GM19438 (cell line): ENCODE data around the gene TAS2R1.

Source experiments
- ATAC-seq: cut with Tn5 transposase; IDR thresholded peaks from one replicate; pipeline ENCODE4 v1.9.1; 2021; ENCODE audit warnings: low read depth; ENCODE audit not compliant: unreplicated experiment

Gene TAS2R1

DNA sequence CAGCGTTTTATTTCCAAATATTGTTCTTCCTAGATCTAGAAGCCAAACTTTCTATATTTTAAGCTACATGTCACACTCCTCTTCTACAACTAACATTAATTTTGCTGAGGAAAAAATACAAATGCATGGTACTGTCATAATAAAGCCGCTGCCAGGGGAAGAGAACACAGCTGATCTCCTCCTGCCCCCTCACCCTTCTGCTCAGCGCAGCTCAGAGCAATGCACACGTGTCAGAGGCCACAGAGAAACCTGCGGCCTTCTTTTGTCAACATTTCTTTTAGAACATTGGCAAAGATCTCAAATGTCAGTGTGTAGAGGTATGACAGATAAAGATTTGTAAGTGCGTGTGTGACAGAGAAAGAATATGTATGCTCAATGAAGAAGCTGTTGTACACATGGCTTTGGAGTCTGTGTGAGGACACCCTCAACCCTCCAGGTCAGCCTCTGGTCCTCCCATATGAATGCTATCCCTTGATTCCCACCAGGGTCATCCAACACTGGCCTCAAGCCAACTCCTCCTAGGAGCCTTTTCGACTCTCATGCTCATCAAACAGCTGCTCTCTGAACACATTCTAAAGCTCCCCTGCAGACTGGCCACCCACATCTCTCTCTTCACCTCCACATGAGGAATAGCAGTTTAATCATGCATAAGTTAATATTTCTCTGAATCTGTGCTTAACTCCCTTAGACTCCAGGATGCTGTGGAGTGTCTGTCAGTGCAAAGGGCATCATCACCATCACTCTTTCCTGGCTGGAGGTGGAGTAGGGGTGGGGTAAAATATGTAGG is 40.9 kb downstream of the TAS2R1 start:
- ATAC-seq, result no peak

DNA sequence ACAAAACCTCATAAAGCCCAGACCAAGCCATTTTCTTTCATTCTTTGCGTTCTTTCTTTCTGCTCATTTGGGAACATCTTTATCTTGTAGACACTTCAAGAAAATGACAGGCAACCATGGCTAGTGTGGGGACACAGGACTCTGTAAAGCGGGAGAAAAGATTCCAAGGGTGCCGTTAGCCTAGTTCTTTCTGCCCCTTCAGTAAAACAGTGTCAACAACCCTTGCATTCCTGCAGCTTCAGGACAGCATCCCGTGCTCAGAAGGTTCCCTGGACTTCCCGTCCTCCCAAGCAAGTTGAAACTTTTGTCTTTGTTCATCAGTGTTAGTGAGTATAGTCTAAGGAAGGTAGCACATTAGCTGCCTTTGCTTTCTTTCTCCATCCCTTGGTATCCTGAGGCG is 41.9 kb downstream of the TAS2R1 start:
- no peak for ATAC-seq

DNA sequence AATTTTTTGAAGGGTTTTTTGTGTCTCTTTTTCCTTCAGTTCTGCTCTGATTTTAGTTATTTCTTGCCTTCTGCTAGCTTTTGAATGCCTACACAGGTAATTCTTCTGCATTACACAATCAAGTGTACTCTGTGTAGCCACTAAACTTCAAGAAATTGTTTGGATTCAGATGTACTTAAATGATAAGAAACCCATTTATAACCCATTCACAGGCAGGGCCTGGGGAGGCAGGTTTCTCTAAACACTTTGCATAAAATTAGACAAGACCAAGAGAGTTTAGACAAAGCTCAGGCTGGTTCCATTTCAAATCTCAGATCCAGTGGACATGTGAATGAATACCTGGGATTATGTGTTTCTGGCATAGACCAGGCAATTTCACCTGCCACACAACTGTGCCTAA is 43.0 kb downstream of the TAS2R1 start:
- ATAC-seq, result no peak

DNA sequence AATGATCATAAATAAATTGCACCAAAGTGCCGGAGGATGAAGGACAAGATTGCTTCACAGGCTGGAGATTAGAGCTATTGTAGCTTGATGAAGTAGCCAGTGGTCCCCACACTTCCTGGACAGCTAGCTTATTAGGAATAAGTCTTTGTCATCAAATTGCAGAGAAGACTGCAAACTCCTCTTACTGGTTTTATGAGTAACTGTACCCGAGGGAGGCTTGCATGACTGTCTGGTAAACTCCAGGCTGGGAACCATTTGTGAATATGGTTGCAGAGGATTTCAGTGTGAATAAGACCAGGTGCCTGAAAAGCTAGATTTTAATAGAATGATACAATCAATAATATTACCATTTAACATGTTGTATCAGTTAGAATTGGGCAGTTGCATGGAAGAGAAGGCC is 47.7 kb downstream of the TAS2R1 start:
- no peak for ATAC-seq
